Esophagus (tissue), 2 donors: ENCODE results near the gene PPP2R3A. TPM values are rescaled to one million over a fixed set of nuclear protein-coding genes. Genes with fewer than 3 reads are reported as not detected.

Source experiments
- H3K27ac ChIP-seq, 2 donors: one replicate each; pipeline ENCODE4 v1.5.1; 2013; ENCODE audit warnings: low read depth in 2 of 2, mild to moderate bottlenecking in 2 of 2, inconsistent platforms in 1 of 2, low read length in 1 of 2, moderate library complexity in 1 of 2
- H3K27me3 ChIP-seq, 2 donors: one replicate each; pipeline ENCODE4 v1.6.1; 2013; ENCODE audit warnings: low read length in 2 of 2, control low read depth in 1 of 2, mild to moderate bottlenecking in 1 of 2; ENCODE audit not compliant: insufficient read depth in 2 of 2, control insufficient read depth in 1 of 2
- H3K36me3 ChIP-seq, 2 donors: one replicate each; pipeline ENCODE4 v1.6.1; 2013; ENCODE audit warnings: low read length in 1 of 2; ENCODE audit not compliant: control insufficient read depth in 2 of 2, insufficient read depth in 2 of 2
- H3K4me1 ChIP-seq, 2 donors: one replicate each; pipeline ENCODE4 v1.6.1; 2013; ENCODE audit warnings: low read length in 1 of 2; ENCODE audit not compliant: control insufficient read depth in 2 of 2, insufficient read depth in 2 of 2
- H3K4me3 ChIP-seq, 2 donors: one replicate each; pipeline ENCODE4 v1.5.1; 2013; ENCODE audit warnings: low read length in 2 of 2, mild to moderate bottlenecking in 2 of 2, low read depth in 1 of 2, moderate library complexity in 1 of 2
- H3K9me3 ChIP-seq, 2 donors: one replicate each; pipeline ENCODE4 v1.6.1; 2013; ENCODE audit warnings: mild to moderate bottlenecking in 2 of 2, low read depth in 1 of 2, low read length in 1 of 2, moderate library complexity in 1 of 2; ENCODE audit not compliant: control insufficient read depth in 2 of 2, insufficient read depth in 1 of 2
- WGBS, 2 donors: extraction: QIAGEN DNeasy Blood & Tissue Kit; methylation state at CpG; one replicate each; pipeline ENCODE4 v1.1.7; 2013; 5-methylcytosine and 5-hydroxymethylcytosine counted together
- polyA plus RNA-seq, 2 donors: library from polyadenylated mRNA; stranded (reverse); fragments of 200-250 nt; gene quantifications; one replicate each; pipeline ENCODE4 v1.2.3, GENCODE V29; 2013
- donor health status: healthy with polysubstance abuse.
- donor health status: Bipolar disorder and iron deficiency.

PPP2R3A gene
- polyA plus RNA-seq = 1 to 10 TPM; 2.1 to 3.5 TPM

GRCh38 chr3:135965506-135966270, at the start of gene PPP2R3A:
PPP2R3A (plus strand) TSS chr3:135965728; CDS start chr3:136001499, 35,771 bp downstream.
- Histone ChIP-seq H3K27me3 (no peaks in the 10 kb centered on the region), H3K9me3 (no peaks in the 10 kb centered on the region), H3K36me3 (no peaks in the 10 kb centered on the region), H3K4me1 (no peaks in the 10 kb centered on the region), H3K27ac (peak within 1 kb of the TSS; percentile 87 to 89), H3K4me3 (peak within 1 kb of the TSS; percentile 76 to 77)
- whole genome bisulfite sequencing, 2 donors = 0 to 1% methylated on average over 54 to 83 of the region's 83 CpGs

- no peak overlapping the region for H3K27ac ChIP-seq
- H3K36me3 ChIP-seq = no peaks in the 10 kb centered on the region
- no peaks in the 10 kb centered on the region for H3K27me3 ChIP-seq
- H3K9me3 ChIP-seq = no peaks in the 10 kb centered on the region
- H3K4me3 ChIP-seq = no peak overlapping the region
- peaks cover 0 to 3% of the 10 kb centered on the region in 2 donors for H3K4me1 ChIP-seq
- 63 to 64% methylated on average over 4 of the region's 4 CpGs for WGBS, 2 donors
Measured at GRCh38 chr3:135916310-135916709, 49.2 kb upstream of the PPP2R3A start.

- no peaks in the 10 kb centered on the region for H3K36me3 ChIP-seq
- peaks cover 0 to 3% of the 10 kb centered on the region in 2 donors for H3K4me1 ChIP-seq
- 25 to 37% methylated on average over 3 of the region's 3 CpGs for WGBS, 2 donors
- no peak overlapping the region for H3K4me3 ChIP-seq
- no peak overlapping the region for H3K27ac ChIP-seq
- no peaks in the 10 kb centered on the region for H3K27me3 ChIP-seq
- H3K9me3 ChIP-seq = no peaks in the 10 kb centered on the region
Measured at GRCh38 chr3:135917076-135917475, 48.5 kb upstream of the PPP2R3A start.

GRCh38 chr3:135917927-135918597, 47.5 kb upstream of the PPP2R3A start:
- Histone ChIP-seq H3K36me3 (no peaks in the 10 kb centered on the region), H3K4me3 (no peak overlapping the region), H3K9me3 (no peaks in the 10 kb centered on the region), H3K27me3 (no peaks in the 10 kb centered on the region), H3K4me1 (peaks cover 0 to 3% of the 10 kb centered on the region in 2 donors), H3K27ac (no peak overlapping the region)
- 89% methylated on average over 8 of the region's 8 CpGs for WGBS, 2 donors

GRCh38 chr3:135918600-135918999, 46.9 kb upstream of the PPP2R3A start:
- Histone ChIP-seq H3K36me3 (no peaks in the 10 kb centered on the region), H3K27me3 (no peaks in the 10 kb centered on the region), H3K27ac (no peak overlapping the region), H3K4me3 (no peak overlapping the region), H3K9me3 (no peaks in the 10 kb centered on the region), H3K4me1 (peaks cover 0 to 3% of the 10 kb centered on the region in 2 donors)
- WGBS, 2 donors = 42 to 56% methylated on average over 1 of the region's 1 CpG

- peaks cover 0 to 3% of the 10 kb centered on the region in 2 donors for H3K4me1 ChIP-seq
- no peak overlapping the region for H3K27ac ChIP-seq
- H3K36me3 ChIP-seq = no peaks in the 10 kb centered on the region
- no peaks in the 10 kb centered on the region for H3K27me3 ChIP-seq
- WGBS, 2 donors = 79 to 80% methylated on average over 2 of the region's 2 CpGs
- H3K4me3 ChIP-seq = no peak overlapping the region
- H3K9me3 ChIP-seq = no peaks in the 10 kb centered on the region
Measured at GRCh38 chr3:135920275-135920674, 45.3 kb upstream of the PPP2R3A start.

GRCh38 chr3:135922903-135923250, 42.7 kb upstream of the PPP2R3A start:
- Histone ChIP-seq H3K9me3 (no peaks in the 10 kb centered on the region), H3K4me1 (peaks cover 3% of the 10 kb centered on the region in 2 donors), H3K27me3 (no peaks in the 10 kb centered on the region), H3K36me3 (no peaks in the 10 kb centered on the region), H3K27ac (no peak overlapping the region), H3K4me3 (no peak overlapping the region)
- WGBS, 2 donors = 96% methylated on average over 3 of the region's 3 CpGs

- 78 to 90% methylated on average over 1 of the region's 1 CpG for WGBS, 2 donors
- Histone ChIP-seq H3K27ac (no peak overlapping the region), H3K4me1 (peaks cover 3% of the 10 kb centered on the region in 2 donors), H3K4me3 (no peak overlapping the region), H3K36me3 (no peaks in the 10 kb centered on the region), H3K27me3 (no peaks in the 10 kb centered on the region), H3K9me3 (no peaks in the 10 kb centered on the region)
Measured at GRCh38 chr3:135924506-135924905, 41.0 kb upstream of the PPP2R3A start.

- no peaks in the 10 kb centered on the region for H3K27me3 ChIP-seq
- H3K27ac ChIP-seq = no peak overlapping the region
- H3K4me3 ChIP-seq = no peak overlapping the region
- H3K36me3 ChIP-seq = no peaks in the 10 kb centered on the region
- H3K4me1 ChIP-seq = peaks cover 3% of the 10 kb centered on the region in 2 donors
- no peaks in the 10 kb centered on the region for H3K9me3 ChIP-seq
- WGBS, 2 donors = 76% methylated on average over 3 of the region's 3 CpGs
Measured at GRCh38 chr3:135926664-135927063, 38.9 kb upstream of the PPP2R3A start.
